Stimulated activated CD4-positive, alpha-beta T cell treated with anti-CD3 and anti-CD28 coated beads, Interleukin-1b, Interleukin-23, amount 100 ng/mL, for 48 hours (primary cell): ENCODE results near the gene DPM1.
"Not testable (repeated sequence)": the region's sequence is repeated elsewhere in the genome, so short reads cannot be mapped to it uniquely, and the experiment has no call there.

Source experiments
- DNase-seq: peaks from one replicate; pipeline ENCODE4 v3.0.0-alpha.2; 2020

DPM1 gene

DNA sequence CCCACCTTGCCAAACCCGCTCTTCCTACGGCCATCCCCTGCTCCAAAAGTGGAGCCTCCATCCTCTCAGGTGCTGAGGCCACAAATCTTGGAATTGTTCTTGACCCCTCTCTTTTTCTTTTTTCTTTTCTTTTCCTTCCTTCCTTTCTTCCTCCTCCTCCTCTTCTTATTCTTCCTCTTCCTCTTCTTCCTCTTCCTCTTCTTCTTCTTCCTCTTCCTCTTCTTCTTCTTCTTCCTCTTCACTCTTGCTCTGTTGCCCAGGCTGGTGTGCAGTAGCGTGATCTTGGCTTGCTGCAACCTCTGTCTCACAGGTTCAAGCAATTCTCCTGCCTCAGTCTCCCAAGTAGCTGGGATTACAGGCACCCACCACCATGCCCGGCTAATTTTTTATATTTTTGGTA is 20.2 kb upstream of the DPM1 start:
- not testable (repeated sequence) for DNase-seq

DNA sequence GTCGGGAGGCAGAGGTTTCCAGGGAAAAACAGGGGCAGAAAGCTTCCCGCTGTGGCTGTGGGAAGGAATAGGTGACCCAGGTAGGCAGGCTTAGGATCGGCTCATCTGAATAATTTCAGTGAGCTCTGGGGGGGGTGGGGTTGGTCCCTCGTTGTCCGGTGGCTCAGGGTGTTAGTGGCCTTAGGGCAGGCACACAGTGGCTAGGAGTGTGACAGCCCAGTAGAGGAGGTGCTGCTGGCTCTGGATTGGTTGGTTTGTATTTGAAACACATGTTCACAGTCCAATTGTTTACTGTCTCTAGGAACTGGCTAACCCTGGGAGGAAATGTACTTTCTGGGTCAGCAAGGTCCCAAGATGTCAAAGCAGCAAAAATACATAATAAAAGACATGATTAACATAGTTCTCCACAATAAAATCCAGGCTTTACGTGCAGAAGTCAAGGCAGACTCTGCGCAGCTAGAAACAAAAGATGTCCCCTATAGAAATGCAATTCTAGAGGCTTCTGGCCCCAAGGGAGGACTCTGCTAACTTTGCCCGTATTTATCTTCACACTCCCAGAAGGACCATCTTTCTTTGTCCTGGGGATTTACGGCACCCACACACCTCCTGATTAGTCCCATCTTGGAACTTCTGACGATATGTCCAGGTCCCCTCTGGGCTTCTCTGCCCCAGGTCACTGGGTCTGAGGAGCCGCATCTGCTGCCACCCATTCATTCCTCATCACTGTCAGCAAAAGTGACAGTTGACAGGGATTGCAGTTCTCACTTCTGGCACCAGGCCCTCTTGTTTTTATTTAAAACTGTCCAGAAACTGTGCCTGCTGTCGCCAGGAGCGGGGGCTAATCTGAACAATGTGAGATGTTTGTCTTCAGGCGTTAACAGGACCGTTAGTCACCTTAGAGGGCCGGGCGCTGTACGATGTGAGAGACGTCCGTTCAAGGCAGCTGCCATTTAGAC is 19.0 kb upstream of the DPM1 start:
- no peak for DNase-seq

DNA sequence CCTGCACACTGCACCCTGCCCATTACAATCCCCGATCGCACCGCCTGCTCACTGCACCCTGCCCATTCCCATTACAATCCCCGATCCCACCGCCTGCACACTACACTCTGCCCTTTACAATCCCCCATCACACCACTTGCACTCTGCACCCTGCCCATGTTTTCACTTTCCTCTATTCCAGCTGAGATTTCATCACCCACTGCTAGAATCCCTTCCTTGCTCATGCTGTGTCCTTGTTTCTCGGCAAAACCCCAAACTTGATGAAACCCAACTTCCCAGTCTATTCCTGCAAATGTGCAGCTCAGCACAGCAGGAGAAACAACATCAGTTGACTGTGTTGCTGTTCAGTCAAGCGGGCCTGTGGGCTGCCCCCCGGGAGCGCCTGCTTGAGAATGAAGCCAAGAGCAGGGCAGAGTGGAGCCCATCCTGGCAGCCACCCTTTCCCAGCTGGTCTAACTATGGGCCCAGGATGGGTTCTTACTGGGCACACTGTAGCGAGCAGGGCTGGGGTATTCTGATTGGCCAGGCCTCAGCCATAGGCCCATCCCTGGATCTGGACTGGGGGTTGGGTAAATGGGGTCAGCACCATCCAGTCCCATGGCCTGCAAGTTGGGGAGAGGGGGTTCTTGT is 17.5 kb upstream of the DPM1 start:
- no peak for DNase-seq

DNA sequence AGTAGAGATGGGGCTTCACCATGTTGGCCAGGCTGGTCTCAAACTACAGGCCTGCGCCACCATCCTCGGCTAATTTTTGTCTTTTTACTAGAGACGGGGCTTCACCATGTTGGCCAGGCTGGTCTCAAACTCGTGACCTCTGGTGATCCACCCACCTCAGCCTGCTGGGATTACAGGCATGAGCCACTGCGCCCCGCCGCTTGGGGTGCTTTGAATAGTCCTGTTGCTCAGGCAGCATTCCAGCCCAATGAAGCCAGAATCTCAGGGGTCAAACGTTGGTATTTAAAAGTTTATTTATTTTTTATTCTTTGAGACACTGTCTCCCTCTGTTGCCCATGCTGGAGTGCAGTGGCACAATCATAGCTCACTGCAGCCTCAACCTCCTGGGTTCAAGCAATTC is 11.6 kb upstream of the DPM1 start:
- no peak for DNase-seq

DNA sequence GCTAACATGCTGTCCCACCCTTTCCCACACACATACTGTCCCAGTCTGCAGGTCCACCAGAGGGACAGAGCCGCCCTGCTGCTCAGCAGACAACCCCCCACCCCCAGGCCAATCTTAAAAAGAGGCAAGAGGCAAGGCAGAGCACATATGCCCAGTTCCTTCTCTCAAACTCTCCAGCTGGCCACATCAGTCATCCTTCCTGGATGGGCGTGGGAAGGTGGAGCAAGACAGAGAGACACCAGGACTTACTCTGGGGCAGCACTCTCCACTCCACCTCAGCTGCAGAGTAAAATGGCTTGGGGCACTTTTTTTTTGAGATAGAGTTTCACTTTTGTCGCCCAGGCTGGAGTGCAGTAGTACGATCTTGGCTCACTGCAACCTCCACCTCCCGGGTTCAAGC is 11.1 kb upstream of the DPM1 start:
- no peak for DNase-seq

DNA sequence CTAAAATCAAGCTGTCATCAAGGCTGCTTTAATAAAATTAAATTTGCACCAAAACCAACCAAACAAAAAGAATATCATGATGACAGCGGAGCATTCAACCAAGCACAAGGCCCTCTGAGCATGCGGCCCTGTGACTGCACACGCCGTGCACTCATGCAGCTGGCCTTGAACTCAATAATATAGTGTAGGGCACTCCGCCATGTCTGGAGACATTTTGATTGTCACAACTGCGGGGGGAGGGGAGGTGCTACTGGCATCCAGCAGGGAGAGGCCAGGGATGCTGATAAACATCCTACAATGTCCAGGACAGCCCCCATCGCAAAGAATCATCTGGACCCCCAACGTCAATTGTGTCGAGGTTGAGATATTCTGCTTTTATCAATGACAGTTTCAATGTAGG is 10.0 kb upstream of the DPM1 start:
- no peak for DNase-seq

DNA sequence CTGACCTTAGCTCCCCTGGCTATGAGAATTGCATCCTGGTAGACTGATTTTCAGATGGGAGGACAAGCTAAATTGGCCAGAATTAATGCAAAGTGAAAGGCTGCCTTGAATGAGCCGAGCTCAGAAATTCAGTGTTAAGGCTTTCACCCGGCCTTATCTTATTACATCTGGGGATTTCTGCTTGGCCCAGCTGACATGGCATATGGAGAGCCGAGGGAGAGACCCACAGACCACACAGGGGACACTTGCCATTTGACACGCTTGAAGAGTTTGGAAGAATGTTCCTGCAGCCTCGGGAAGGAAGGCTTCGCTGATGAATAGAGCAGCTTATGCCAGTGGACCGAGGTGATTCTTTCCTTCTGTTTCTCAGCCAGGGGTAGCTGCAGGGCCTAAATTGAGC is 9.3 kb upstream of the DPM1 start:
- DNase-seq: no peak

DNA sequence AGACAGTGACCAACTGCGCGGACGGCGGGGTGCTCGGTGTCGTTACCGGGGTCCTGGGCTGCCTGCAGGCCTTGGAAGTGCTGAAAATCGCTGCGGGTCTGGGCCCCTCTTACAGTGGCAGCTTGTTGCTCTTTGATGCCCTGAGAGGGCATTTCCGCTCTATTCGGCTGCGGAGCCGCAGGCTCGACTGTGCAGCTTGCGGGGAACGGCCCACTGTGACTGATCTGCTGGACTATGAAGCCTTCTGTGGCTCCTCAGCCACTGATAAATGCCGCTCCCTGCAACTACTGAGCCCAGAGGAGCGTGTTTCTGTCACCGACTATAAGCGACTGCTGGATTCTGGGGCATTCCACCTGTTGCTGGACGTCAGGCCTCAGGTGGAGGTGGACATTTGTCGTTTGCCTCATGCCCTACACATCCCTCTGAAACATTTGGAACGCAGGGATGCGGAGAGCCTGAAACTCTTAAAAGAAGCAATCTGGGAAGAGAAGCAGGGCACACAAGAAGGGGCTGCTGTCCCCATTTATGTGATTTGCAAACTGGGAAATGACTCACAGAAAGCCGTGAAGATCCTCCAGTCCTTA is 1.3 kb upstream of the DPM1 start:
- no peak for DNase-seq

DNA sequence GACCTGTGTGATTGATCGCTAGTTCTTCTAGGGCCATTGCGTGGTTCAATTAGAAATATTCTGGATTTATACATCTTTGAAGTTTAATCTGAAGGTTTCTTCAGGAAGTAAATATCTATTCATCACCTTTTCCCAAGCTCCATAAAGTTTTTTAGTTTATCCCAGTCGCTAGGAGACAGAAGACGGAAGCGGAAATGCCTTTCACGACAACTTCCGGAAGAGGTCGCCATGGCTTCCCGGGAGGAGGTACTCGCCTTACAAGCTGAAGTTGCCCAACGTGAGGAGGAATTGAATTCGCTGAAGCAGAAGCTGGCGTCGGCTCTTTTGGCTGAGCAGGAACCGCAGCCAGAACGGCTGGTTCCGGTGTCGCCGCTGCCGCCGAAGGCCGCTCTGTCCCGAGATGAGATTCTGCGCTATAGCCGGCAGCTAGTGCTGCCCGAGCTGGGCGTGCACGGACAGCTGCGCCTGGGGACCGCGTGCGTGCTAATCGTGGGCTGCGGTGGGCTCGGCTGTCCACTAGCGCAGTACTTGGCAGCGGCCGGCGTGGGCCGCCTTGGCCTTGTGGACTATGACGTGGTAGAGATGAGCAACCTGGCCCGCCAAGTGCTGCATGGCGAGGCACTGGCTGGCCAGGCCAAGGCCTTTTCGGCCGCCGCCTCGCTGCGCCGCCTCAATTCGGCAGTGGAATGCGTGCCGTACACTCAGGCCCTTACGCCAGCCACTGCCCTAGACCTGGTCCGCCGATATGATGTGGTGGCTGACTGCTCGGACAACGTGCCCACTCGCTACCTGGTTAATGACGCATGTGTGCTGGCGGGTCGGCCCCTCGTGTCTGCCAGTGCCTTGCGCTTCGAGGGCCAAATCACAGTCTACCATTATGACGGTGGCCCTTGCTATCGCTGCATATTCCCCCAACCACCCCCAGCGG is 547 bp upstream of the DPM1 start, which contains the start of gene MOCS3:
Gene MOCS3, plus strand, starts transcription at position 204 of the 928 bp plus-strand sequence. Its CDS starts 25 bp downstream, at position 229.
- DNase-seq: peak; percentile 85

DNA sequence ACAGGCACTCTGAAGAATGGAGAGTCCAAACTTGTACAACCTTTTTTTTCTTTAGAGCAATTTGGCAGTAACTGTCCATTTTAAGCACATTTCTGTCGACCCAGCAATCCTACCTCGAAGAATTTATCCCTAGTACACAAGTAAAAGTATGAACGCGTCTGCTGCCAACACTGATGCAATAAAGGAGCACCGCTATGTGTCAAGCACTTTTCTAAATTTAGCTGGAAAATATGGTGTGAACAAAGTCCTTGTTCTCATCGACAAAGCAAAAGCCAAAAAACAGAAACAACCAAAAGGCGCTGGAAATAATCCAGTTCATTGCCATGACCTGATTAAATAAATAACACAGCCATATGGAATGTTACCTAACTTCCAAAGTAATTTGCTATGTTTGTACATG is 1.1 kb downstream of the DPM1 start:
- no peak for DNase-seq

DNA sequence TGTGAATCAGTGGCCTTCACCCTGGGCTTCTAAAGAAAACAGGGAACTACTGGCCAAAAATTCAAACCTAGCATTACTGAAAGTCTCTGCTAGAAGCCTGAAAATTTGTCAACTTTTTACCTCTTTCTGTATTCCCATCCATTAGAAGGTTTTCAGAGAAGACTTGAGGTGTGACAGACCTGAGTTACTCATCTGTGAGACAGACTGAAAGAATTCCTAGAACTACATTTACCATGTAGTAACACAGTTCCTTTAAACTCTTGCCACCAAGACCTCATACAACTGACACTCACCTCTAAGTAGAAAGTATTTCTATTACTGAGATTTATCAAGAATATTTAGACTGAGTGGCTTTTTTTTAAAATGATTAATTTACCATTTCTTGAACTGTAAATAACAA is 4.5 kb downstream of the DPM1 start:
- no peak for DNase-seq

DNA sequence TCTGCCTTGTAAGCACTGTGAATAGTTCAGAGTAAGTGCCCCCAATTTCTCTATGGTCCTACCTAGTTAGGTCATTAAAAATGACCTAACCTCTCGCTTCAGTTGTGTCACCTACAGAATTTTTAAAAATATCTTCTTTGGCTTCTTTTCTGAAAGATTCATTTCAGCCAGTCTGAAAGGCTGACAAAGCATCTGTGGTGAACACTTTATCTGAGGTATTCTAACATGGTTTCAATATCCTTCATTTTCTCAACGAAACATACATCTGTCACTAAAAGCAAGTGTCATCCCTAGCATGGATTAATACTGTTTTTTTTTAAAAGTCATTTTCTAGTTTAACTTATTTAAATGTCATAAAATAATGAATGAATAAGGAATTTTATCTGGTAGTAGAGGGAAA is 5.1 kb downstream of the DPM1 start:
- DNase-seq: no peak

DNA sequence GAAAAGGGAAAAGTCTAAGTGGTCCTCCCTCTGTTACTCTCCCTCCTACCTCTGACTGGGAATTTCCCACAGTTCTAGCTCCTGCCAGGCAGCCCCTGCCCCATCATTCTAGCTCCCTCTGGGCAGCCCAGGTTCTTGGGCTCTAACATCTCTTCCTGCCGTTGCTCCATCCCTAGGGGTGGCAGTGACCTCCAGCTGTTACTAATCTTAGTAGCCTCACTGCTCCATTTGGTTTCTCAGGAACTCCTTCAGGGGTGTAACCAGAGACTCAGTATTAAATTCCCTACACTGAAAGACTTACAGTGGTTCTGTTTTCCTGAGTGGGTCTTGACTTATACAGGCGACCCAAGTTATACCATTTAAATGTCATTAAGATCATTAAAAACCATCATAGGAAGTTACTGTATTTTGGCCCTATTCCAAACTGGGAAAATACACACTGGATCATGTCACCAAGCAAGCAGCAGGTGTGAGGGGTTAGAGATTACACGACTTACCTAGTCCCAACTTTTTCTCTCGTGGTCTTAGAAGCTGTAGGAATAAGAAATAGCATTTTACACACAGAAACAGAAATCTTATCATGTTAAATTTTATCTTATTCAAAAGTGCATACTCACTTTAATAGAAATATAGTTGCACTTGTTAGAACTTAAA is 10.1 kb downstream of the DPM1 start:
- no peak for DNase-seq

DNA sequence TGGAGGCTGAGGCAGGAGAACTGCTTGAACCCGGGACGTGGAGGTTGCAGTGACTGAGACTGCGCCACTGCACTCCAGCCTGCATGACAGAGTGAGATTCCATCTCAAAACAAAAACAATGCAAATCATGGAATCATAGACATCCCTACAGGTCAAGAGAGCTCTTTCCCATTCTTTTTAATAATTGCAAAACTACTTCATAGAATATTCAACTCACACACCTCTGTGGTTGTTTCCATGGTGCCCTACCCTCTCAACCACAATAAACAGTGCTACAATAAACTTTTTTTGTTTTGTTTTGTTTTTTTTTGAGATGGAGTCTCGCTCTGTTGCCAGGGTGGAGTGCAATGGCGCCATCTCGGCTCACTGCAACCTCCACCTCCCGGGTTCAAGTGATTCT is 15.3 kb downstream of the DPM1 start:
- DNase-seq: no peak

DNA sequence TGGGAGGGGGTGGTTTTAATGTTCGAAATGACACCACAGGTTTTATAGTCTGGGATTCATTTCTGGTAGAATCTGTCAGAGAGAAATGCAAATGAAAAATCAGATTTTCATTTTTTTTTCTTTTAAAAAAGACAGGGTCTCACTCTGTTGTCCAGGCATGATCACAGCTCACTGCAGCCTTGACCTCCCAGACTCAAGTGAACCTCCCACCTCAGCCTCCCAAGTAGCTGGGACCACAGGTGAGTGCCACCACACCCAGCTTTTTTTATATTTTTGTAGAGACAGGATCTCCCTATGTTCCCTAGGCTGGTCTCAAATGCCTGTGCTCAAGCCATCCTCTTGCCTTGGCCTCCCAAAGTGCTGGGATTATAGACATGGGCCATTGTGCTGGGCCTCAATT is 24.7 kb downstream of the DPM1 start:
- DNase-seq: no peak

DNA sequence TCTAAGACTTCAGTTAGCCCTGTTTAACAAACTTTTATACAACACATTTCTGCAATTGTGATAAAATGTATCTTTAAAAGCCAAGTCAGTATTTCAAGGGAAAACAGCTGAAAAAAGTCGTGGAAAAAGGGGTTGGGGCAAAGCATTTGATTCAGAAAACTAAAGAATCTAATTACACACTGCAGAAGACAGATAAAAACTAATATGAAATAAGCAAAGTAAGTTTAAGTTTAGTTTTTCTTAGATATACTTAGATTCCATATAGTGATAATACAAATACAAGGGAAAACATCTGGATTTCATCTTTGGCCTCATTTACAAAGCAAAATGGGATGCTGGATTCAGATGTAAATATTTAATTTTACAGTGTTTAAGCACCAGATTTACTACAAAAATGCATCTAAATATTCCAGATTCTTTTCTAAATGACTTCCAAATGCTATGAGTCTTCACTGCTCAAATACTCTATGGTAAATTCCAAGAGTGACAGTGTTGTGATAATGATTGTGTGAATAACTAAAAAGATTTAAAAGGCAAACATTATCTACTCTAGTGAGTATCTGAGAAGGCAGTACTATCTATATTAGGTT is 25.5 kb downstream of the DPM1 start:
- DNase-seq: no peak

DNA sequence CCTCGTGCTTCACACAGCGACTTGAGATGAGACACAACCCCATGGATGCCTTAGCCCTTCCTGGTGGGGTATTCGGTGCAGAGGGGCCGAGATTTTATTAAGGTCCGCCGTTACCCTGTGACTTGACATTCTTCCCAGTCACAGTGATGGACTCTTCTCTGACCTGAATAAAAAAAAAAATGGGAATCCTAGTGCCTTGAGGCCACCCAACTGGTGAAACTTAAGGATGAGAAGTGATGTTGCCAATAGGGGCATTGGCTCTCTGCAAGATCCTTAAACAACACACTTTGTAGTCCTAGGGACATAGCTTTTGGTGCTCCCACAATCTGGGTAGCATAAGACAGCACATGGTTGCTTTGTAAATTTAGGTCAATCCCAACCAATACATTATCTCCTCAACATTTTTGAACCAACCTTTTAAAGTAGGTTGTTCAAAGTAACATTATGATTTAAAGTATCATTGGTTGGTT is 26.3 kb downstream of the DPM1 start:
- no peak for DNase-seq

DNA sequence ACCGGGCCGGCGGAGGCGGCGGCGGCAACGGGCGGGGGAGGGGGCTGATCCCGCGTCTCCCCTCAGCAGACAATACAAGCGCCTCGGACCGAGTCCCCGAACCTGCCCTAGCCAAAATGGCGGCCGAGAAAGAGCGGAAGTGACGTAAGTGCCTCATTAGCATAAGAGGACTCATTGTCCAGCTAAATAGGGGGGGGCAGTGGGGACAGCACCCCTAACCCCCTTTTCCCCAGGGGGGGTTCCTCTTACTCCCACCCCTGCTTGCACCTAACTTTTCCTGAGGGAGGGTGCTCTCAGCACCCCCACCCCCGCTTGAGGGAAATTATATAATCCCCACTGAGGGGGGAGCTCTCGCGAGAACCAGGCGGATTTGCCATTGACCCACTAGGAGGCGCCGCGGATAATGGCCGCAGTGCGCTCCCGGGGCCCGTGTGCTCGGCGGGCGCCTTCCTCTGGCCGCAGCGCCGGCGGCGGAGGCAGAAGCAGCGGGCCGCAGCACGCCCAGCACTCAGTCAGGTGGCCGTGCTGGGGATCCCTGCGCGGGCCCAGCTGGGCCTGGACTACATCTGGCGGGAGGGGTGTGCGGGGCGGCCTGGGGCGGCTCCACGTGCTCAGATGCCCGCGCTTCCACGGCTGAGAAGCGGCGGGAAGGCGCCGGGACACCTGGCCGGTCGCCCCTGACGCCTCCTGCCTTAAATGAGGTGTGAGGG is 26.9 kb downstream of the DPM1 start, which contains the start of gene ADNP:
Gene ADNP, minus strand, starts transcription at position 132 of the 710 bp plus-strand sequence. CDS start 27,441 bp downstream, outside the sequence.
- peak; percentile 87 for DNase-seq

DNA sequence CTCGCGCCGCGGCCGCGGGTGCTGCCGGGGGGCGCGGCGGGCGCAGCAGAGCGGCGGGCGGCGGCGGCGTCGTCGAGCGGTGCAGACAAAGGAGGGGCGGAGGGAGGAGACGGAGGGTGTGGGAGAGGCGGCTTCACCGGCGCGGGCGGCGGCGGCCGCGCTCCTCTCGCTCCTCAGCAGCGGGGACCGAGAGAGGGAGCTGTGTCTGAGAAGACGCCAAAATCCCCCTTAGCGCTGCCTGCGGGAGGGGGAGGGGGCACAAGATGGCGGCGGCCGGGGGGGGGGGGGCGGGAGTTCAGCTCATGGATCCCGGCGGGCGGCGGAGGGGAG is 27.4 kb downstream of the DPM1 start:
- no peak for DNase-seq

DNA sequence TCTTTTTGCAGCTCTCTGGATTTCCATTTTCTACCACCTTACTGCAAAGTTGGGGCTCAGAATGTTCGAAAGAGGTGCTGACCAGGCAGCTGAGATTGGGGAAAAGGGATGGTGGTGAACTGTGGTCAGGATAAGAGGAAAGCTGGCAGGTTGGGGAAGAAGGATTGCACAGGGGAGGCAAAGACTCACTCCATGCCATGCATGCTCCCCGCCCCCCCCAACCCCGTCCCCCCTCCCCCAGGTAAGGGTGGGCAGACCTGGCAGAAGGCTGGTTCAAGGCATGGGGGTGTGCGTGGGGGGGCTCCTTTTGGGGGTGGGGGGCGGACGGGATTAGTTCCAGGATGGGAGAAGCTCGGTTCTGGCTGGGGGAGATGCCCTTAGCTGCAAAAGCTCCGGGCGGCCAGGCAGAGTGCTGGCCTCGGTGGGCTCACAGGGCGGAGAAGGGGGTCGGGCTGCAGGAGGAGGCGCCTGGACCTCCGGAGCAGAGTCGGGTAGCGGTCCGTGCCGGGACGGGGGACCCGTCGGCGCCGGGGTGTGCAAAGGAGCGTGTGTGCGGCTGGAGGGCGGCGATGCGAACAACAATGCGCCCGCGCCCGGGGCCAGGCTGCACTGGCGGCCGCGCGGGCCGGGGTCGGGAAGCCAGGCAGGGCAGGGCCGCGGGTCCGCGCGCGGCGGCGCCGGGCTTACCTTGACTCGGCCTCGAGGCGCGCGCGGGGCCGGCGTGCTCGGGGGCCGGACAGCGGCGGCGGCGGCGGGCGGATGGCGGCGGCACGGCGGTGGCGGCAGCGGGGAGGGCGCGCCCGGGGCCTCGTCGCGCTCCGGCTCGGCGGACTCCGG is 28.0 kb downstream of the DPM1 start:
- peak; percentile 13 for DNase-seq
